GM13977 (cell line): ENCODE results near the gene ENPP1.

ENCODE experiments used
- DNase-seq: peaks from one replicate; pipeline ENCODE4 v3.0.0; 2012; ENCODE audit warnings: low spot score
- CTCF ChIP-seq: IDR thresholded peaks from 2 replicates; pipeline ENCODE4 v1.5.1; 2012; ENCODE audit warnings: mild to moderate bottlenecking, control low read depth; ENCODE audit not compliant: insufficient read depth; ENCODE audit errors: extremely low read depth, missing control alignments
- in situ Hi-C: fragments of 300-500 bp; cut with MboI; formaldehyde crosslinking; loops from one replicate; pipeline ENCODE4 v1.12.0; 2022; ENCODE audit warnings: low sequenced_read_pairs, low pct_unique_long_range_greater_than_20kb, mixed read lengths, inconsistent platforms; ENCODE audit not compliant: unreplicated experiment

Gene ENPP1

DNA sequence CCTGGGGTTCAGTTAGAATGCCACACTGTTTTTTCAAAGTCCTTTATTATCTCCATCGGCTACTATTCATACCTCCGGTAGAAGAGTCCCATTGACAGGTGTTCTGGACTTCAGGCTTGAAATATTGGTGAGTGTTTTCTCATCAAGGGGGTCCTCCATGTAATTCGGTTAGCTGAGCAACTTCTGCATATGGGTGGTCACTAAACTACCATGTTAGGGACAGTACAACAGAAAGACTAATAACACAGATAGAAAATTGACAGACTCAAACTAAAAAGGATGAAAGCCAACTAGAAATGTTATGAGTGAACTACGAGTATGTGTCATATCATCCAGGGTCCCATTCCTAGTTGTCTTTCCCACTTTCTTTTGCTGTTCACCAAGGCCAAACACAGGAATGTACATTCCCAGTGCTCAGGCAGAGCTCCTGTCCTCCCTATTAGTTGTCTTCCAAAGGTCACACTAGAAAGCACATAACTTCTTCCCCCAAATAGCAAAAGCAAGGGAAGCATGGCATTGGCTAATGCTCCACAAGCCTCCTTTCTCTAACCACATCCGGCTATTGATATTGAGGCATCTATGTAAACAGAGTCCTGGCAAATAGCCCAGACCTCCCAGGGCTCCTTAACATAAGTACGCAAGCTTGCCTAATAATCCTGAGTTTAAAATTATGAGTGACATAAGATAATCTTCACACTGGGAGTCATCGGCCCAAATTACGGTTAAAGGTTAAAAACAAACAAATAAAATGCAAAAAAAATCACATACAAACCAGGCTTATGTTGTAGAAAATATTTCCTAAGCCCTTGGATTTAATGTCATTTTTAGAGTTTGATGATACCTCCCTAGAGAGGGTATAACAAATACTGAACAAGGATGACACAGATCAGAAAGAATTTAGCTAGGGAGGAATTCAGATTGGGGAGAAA is 130.1 kb downstream of the ENPP1 start:
- in situ Hi-C loops = loop anchor here (25.0 kb wide), 1 partner anchor 274 kb away; no protein-coding TSS in a partner anchor

More for the DNA sequence above, 130.1 kb downstream of the ENPP1 start:
- TF ChIP-seq CTCF = no peak
- DNase-seq = no peak
